Thoracic aorta (tissue), 2 donors: ENCODE data around the gene COX7A2. TPM values are rescaled to one million over a fixed set of nuclear protein-coding genes. Genes with fewer than 3 reads are reported as not detected.

Experiments used
- ATAC-seq: fragments of 150-250 bp; one replicate; pipeline ENCODE4 v1.8.0; 2017; ENCODE audit warnings: low read depth; ENCODE audit not compliant: insufficient number of reproducible peaks, low FRiP score
- DNase-seq: peaks from one replicate; pipeline ENCODE4 v3.0.0-alpha.2; 2020; ENCODE audit warnings: low spot score
- H3K27ac ChIP-seq, 2 donors: fragments of 200-600 bp; sonication (generic); 1 replicate in 1 of 2; 2 replicates in 1 of 2; pipeline ENCODE4 v1.5.1; 2016; ENCODE audit warnings: mild to moderate bottlenecking in 2 of 2, moderate library complexity in 2 of 2
- H3K27me3 ChIP-seq: fragments of 200-600 bp; sonication (generic); replicated peaks from 2 replicates; pipeline ENCODE4 v1.6.0; 2016; ENCODE audit warnings: mild to moderate bottlenecking; ENCODE audit not compliant: insufficient read depth
- H3K36me3 ChIP-seq: fragments of 200-600 bp; sonication (generic); one replicate; pipeline ENCODE4 v1.5.1; 2016
- H3K4me1 ChIP-seq, 2 donors: fragments of 200-600 bp; sonication (generic); 1 replicate in 1 of 2; 2 replicates in 1 of 2; pipeline versions ENCODE4 v1.5.1 to v1.6.0; 2016; ENCODE audit warnings: low read depth in 2 of 2, mild to moderate bottlenecking in 1 of 2; ENCODE audit not compliant: control insufficient read depth in 1 of 2
- H3K4me3 ChIP-seq: fragments of 200-600 bp; sonication (generic); 2 replicates; pipeline ENCODE4 v1.5.1; 2016; ENCODE audit warnings: mild to moderate bottlenecking
- H3K9me3 ChIP-seq: fragments of 200-600 bp; sonication (generic); 2 replicates; pipeline ENCODE4 v1.5.1; 2016
- total RNA-seq, 2 donors: library from RNA; depleted of rRNA; stranded (reverse); fragments of >200 nt; gene quantifications; one replicate each; pipeline versions ENCODE4 v1.1.0 to v1.2.3, GENCODE V29; 2016
- TF ChIP-seq, protein P1 (sequence below): fragments of 200-600 bp; sonication (generic); IDR thresholded peaks from one replicate; pipeline ENCODE4 v1.5.1; 2019; ENCODE audit warnings: antibody characterized with exemption

The COX7A2 gene
- total RNA-seq, 2 donors from 2014 or later: 101 to 643 TPM

DNA sequence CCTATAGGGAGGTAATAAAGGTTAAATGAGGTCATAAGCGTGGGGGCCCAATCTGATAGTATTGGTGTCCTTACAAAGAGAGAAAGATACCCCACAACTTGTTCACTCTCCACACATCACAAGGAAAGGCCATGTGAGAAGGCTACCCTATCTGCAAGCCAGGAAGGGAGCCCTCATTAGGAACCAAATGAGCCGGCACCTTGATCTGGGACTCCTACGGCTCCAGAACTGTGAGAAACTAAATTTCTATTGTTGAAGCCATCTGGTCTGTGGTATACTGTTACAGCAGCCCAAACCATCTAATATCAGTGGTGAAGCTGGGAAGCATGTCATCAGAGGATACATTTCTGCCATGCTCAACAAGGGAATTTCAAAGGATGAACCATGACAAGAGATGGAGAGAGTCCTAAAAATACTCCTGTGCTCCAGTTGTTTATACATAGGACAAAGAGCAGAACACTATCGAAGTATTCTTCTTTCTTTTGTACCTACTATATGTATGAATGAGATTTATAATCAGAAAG lies 10.4 kb downstream of the COX7A2 start:
- ATAC-seq: no peak
- peaks cover 7 to 14% of the 10 kb centered on the region in 2 donors for H3K4me1 ChIP-seq
- no peak for DNase-seq
- TF ChIP-seq, protein P1, sequence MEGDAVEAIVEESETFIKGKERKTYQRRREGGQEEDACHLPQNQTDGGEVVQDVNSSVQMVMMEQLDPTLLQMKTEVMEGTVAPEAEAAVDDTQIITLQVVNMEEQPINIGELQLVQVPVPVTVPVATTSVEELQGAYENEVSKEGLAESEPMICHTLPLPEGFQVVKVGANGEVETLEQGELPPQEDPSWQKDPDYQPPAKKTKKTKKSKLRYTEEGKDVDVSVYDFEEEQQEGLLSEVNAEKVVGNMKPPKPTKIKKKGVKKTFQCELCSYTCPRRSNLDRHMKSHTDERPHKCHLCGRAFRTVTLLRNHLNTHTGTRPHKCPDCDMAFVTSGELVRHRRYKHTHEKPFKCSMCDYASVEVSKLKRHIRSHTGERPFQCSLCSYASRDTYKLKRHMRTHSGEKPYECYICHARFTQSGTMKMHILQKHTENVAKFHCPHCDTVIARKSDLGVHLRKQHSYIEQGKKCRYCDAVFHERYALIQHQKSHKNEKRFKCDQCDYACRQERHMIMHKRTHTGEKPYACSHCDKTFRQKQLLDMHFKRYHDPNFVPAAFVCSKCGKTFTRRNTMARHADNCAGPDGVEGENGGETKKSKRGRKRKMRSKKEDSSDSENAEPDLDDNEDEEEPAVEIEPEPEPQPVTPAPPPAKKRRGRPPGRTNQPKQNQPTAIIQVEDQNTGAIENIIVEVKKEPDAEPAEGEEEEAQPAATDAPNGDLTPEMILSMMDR: no peak
- H3K4me3 ChIP-seq: no peak overlapping the region
- no peaks in the 10 kb centered on the region for H3K9me3 ChIP-seq
- peaks cover 6% of the 10 kb centered on the region for H3K36me3 ChIP-seq
- no peaks in the 10 kb centered on the region for H3K27me3 ChIP-seq
- H3K27ac ChIP-seq: no peak overlapping the region

DNA sequence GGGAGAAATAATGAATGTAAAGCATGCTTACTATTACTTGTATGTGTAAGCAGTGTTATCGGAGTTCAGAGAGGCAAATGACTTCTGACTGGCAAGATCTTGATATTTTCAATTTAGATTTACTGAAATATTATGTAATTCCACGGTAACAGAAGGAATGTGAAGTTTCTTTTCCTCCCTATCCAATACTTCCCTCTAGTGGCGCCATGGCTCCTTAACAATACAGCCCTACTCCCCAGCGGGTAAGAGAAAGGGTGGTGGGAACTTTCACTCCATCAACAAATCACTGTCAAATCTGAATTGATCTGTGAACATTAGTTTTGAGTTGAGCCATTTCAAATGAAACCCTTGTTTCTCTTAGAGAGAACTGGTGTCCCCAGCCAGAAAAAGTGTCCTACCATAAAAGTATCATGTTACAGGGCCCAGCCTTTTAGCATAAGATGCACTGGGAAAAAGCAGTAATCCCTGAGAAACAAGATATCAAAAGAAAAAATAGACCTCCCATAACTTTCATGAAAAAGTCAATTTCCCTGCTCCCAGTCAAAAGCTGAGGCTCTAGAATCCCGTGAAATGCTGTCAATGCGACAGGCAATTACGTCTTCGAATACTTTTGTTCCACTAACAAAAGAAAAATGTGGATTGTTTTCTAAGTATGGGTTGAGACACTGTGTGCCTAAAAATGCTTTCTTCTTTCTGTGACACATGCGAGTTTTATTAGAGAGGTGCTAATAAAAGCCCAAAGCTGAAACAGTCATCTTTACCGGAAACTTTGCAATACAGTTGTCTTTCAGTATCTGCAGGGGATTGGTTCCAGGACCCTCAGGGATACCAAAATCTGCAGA lies 12.9 kb downstream of the COX7A2 start:
- Histone ChIP-seq H3K4me1 (peaks cover 7 to 14% of the 10 kb centered on the region in 2 donors), H3K27ac (no peak overlapping the region), H3K4me3 (no peak overlapping the region), H3K9me3 (no peaks in the 10 kb centered on the region), H3K36me3 (no peaks in the 10 kb centered on the region), H3K27me3 (no peaks in the 10 kb centered on the region)
- TF ChIP-seq, protein P1: peak; percentile 62
- no peak for DNase-seq
- peak; percentile 79 for ATAC-seq

DNA sequence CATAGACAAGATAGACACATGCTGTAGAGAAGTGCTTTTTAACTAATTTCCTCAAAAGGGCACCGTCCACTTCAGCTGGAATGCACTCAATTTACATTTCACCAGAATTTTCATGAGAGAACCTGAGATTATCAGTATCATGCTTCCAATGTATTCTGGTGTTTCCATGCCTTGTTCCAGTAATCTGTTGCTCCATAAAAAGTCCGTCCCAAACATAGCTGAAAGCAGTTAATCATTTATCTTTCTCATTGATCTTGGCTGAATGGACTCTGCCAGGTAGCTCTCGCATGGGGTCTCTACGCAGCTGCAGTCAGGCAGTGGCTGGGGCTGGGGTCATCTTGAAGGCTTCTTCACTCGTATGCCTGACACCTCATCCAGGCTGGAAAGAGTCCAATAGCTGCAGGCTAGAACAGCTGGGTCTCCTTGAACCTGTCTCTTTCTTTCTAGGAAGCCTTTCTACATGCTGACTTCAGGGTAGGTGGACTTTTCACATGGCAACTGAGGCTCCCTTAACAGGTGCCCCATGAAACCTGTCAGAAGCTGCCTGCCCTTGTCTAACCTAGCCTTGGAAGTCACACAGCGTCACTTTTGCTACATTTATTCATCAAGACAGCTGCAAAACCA lies 19.2 kb downstream of the COX7A2 start:
- no peak overlapping the region for H3K4me3 ChIP-seq
- ATAC-seq (no peak), DNase-seq (no peak)
- peaks cover 4 to 16% of the 10 kb centered on the region in 2 donors for H3K4me1 ChIP-seq
- H3K27me3 ChIP-seq: no peaks in the 10 kb centered on the region
- no peak overlapping the region for H3K27ac ChIP-seq
- no peaks in the 10 kb centered on the region for H3K9me3 ChIP-seq
- no peaks in the 10 kb centered on the region for H3K36me3 ChIP-seq
- TF ChIP-seq, protein P1: no peak

DNA sequence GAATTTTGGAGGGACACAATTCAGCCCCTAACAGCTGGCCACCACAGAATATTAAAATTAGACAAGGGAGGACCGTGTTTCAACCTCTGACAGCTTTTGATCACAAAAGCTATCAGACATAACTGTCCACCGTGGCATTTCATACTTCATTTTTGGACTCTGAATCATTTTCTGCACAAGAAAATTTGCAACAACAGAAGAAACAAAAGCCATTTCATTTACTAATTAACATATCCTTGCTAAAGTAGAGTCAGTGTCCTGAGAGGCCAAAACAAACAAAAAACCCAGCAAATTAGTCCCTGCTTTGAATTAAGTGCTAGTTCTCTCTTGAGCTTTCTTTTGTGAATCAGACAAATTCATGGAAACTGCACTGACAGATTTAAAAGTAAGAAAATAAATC lies 20.2 kb downstream of the COX7A2 start:
- peaks cover 4 to 16% of the 10 kb centered on the region in 2 donors for H3K4me1 ChIP-seq
- no peak overlapping the region for H3K4me3 ChIP-seq
- no peaks in the 10 kb centered on the region for H3K27me3 ChIP-seq
- ATAC-seq (no peak), DNase-seq (no peak)
- no peaks in the 10 kb centered on the region for H3K36me3 ChIP-seq
- H3K9me3 ChIP-seq: no peaks in the 10 kb centered on the region
- H3K27ac ChIP-seq: no peak overlapping the region
- TF ChIP-seq, protein P1: no peak

DNA sequence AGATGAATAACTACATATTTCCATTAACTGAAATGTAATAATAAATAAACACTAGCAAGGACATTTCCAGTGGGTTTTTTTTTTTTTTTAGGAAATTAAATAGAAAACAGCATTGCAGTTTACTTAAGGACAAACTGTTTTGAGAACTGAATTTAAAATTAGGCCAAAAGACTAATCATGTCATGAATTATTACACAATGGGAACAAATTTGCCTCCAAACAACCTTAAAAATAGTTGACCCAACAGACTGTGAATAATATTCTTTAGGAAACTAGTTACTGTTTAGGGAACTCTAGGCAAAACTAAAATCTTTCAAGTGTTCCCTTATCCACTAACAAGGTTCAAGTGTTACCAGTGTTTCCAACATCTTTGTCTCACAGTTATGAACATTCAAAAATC lies 21.3 kb downstream of the COX7A2 start:
- TF ChIP-seq, protein P1: no peak
- DNase-seq (no peak), ATAC-seq (no peak)
- H3K27me3 ChIP-seq: no peaks in the 10 kb centered on the region
- no peaks in the 10 kb centered on the region for H3K36me3 ChIP-seq
- no peaks in the 10 kb centered on the region for H3K9me3 ChIP-seq
- peak overlapping the region in 1 of 2 donors; percentile 22 for H3K27ac ChIP-seq
- H3K4me3 ChIP-seq: no peak overlapping the region
- H3K4me1 ChIP-seq: peaks cover 4 to 16% of the 10 kb centered on the region in 2 donors
